ENCODE results near the gene C1orf105.

- TF ChIP-seq ELK1 (IDR thresholded peaks at IDR 0.05; ENCODE audit: low read depth, low read length) (no peak), E4F1 (IDR thresholded peaks at IDR 0.05; ENCODE audit: borderline replicate concordance, partially characterized antibody) (no peak), ZNF274 (IDR thresholded peaks at IDR 0.05; ENCODE audit: insufficient read depth, insufficient read length) (no peak), CTCF (IDR thresholded peaks at IDR 0.05 in 2 of 3, conservative IDR thresholded peaks at IDR 0.05 in 1 of 3; ENCODE audit: control insufficient read depth in 2 of 3, extremely low read depth in 1 of 3, insufficient read depth in 1 of 3, low read depth in 3 of 3, low read length in 3 of 3) (no peak), EP300 (IDR thresholded peaks at IDR 0.05; ENCODE audit: borderline replicate concordance in 1 of 2, control insufficient read depth in 1 of 2, low read depth in 2 of 2, low read length in 2 of 2) (no peak), RBBP5 (conservative IDR thresholded peaks at IDR 0.05) (no peak), TAF1 (IDR thresholded peaks at IDR 0.05; ENCODE audit: borderline replicate concordance, low read depth, low read length) (no peak), ATF2 (IDR thresholded peaks at IDR 0.05; ENCODE audit: low read length) (no peak), NBN (IDR thresholded peaks at IDR 0.05) (no peak), POLR2AphosphoS5 (IDR thresholded peaks at IDR 0.05; ENCODE audit: low read length) (no peak)
Measured at GRCh38 chr1:172489847-172490246, 69.4 kb downstream of the C1orf105 start.

Measured in GM12878 (cell line).